Measurements from ENCODE around the gene HNRNPM.

DNA sequence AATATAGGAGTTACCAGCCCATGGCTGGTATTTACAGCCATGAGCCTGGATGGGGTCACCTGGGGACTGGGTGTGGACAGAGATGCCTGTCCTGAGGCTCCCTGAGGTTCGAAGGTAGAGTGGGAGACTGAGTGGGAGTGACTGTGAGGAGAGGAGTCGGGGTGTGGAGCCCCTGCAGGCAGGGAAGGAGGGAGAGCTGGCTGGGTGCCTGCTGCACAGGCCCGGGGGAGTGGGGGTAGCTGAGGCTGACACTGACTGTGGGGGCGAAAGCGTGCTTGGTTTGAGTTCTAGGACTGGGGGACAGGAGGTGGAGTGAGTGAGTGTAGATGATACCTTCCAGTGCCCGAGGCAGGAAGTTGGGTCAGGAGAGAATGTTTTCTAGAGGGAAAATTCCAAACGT is 47.5 kb upstream of the HNRNPM start:
- TF ChIP-seq HDGF (IDR thresholded peaks at IDR 0.05; ENCODE audit: borderline replicate concordance): no peak
- TF ChIP-seq LEF1 (IDR thresholded peaks at IDR 0.05; ENCODE audit: borderline replicate concordance): no peak

All from HEK293T (cell line).